Osteoblast (primary cell): ENCODE data around the gene TEX261. TPM values are rescaled to one million over a fixed set of nuclear protein-coding genes. Genes with fewer than 3 reads are reported as not detected.

ENCODE experiments used
- DNase-seq: peaks from one replicate; pipeline ENCODE4 v3.0.0; 2011; ENCODE audit warnings: low spot score, mixed read lengths; ENCODE audit not compliant: insufficient read length; ENCODE audit errors: missing footprints
- H2AFZ ChIP-seq: 2 replicates; pipeline ENCODE4 v1.6.0; 2011; ENCODE audit warnings: mild to moderate bottlenecking, low read length
- H3K27ac ChIP-seq: 2 replicates; pipeline ENCODE4 v1.5.1; 2011; ENCODE audit warnings: mild to moderate bottlenecking, low read depth, low read length, moderate library complexity
- H3K27me3 ChIP-seq: 2 replicates; pipeline ENCODE4 v1.6.0; 2012; ENCODE audit warnings: mild to moderate bottlenecking, control low read depth, inconsistent platforms, low read length, moderate library complexity; ENCODE audit not compliant: insufficient read depth
- H3K36me3 ChIP-seq: 2 replicates; pipeline ENCODE4 v1.5.1; 2011; ENCODE audit warnings: mild to moderate bottlenecking, low read length, control low read depth, moderate library complexity; ENCODE audit not compliant: insufficient read depth
- H3K4me1 ChIP-seq: 2 replicates; pipeline ENCODE4 v1.5.1; 2011; ENCODE audit warnings: mild to moderate bottlenecking, low read length, control low read depth, moderate library complexity; ENCODE audit not compliant: insufficient read depth
- H3K4me2 ChIP-seq: 2 replicates; pipeline ENCODE4 v1.6.0; 2011; ENCODE audit warnings: mild to moderate bottlenecking, low read length; ENCODE audit not compliant: insufficient read depth
- H3K4me3 ChIP-seq: fragments of 200-600 bp; sonication (generic); 3 replicates; pipeline ENCODE4 v1.5.1; 2012; ENCODE audit warnings: mild to moderate bottlenecking, low read length, inconsistent platforms; ENCODE audit not compliant: insufficient read depth
- H3K79me2 ChIP-seq: 2 replicates; pipeline ENCODE4 v1.6.0; 2012; ENCODE audit warnings: mild to moderate bottlenecking, low read length, control low read depth, inconsistent platforms; ENCODE audit not compliant: insufficient read depth
- H3K9me3 ChIP-seq: 2 replicates; pipeline ENCODE4 v1.5.1; 2011; ENCODE audit warnings: low read depth, low read length, control low read depth
- H4K20me1 ChIP-seq: 2 replicates; pipeline ENCODE4 v1.6.0; 2012; ENCODE audit warnings: mild to moderate bottlenecking, low read length, control low read depth; ENCODE audit not compliant: insufficient read depth
- total RNA-seq: library from RNA; depleted of rRNA; stranded (reverse); fragments of >200 nt; gene quantifications from 2 replicates; pipeline ENCODE4 v1.2.3, GENCODE V29; 2012
- TF ChIP-seq, protein P1 (sequence below): IDR thresholded peaks from 2 replicates; pipeline ENCODE4 v1.5.1; 2011; ENCODE audit warnings: mild to moderate bottlenecking, low read depth, low read length, moderate library complexity; ENCODE audit errors: extremely low read depth

Gene TEX261
- total RNA-seq, 1 donor = 30.0 TPM

DNA sequence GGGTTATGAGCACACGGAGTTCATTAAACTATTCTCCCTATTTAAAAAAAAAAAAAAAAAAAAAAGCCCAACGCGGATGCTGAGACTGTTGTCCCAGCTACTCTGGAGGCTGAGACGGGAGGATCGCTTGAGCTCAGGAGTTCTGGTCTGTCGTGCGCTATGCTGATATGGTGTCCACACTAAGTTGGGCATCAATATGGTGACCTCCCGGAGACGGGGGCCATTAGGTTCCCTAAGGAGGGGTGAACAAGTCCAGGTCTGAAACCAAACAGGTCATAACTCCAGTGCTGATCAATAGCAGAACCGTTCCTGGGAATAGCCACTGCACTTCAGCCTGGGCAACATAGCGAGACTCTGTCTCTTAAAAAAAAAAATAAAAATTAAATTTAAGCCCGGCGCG is 29.2 kb downstream of the TEX261 start:
- Histone ChIP-seq H4K20me1 (peaks cover 5% of the 10 kb centered on the region), H3K4me3 (peak overlapping the region; percentile 73), H3K27me3 (no peaks in the 10 kb centered on the region), H3K9me3 (no peaks in the 10 kb centered on the region), H3K27ac (no peak overlapping the region), H3K4me1 (peaks cover 6% of the 10 kb centered on the region), H2AFZ (no peak overlapping the region), H3K79me2 (no peaks in the 10 kb centered on the region), H3K36me3 (no peaks in the 10 kb centered on the region), H3K4me2 (peak overlapping the region; percentile 87)
- DNase-seq = no peak
- TF ChIP-seq, protein P1, sequence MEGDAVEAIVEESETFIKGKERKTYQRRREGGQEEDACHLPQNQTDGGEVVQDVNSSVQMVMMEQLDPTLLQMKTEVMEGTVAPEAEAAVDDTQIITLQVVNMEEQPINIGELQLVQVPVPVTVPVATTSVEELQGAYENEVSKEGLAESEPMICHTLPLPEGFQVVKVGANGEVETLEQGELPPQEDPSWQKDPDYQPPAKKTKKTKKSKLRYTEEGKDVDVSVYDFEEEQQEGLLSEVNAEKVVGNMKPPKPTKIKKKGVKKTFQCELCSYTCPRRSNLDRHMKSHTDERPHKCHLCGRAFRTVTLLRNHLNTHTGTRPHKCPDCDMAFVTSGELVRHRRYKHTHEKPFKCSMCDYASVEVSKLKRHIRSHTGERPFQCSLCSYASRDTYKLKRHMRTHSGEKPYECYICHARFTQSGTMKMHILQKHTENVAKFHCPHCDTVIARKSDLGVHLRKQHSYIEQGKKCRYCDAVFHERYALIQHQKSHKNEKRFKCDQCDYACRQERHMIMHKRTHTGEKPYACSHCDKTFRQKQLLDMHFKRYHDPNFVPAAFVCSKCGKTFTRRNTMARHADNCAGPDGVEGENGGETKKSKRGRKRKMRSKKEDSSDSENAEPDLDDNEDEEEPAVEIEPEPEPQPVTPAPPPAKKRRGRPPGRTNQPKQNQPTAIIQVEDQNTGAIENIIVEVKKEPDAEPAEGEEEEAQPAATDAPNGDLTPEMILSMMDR = no peak

DNA sequence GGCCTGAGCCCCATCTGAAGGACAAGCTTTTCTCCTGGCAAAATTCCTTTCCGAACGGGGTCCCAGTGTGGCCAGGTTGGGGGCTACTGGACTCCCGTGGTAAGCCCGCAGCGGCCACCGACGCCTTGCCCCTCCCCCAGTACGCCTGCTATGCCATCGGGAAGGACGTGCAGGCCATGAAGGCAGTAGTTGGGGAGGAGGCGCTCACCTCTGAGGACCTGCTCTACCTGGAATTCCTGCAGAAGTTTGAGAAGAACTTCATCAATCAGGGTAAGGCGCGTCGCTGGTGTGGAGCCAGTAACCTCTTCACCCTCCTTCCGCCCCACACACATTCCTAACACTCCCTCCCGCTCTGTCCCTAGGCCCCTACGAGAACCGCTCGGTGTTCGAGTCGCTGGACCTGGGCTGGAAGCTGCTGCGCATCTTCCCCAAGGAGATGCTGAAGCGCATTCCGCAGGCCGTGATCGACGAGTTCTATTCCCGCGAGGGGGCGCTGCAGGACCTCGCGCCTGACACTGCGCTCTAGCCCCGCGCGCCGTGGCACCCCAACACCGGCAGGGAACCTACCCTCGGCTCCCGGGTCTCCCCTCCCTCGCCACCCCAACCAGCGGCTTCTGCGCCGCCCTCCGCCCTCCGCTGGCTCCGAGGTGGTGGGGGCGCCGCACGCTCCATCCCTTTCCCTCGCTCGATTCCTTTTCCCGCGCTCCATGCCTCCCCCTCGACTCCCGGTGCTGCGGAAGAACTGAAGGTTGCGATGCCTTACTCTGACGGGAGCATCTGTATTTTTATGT is 29.9 kb downstream of the TEX261 start:
- no peaks in the 10 kb centered on the region for H3K79me2 ChIP-seq
- H3K9me3 ChIP-seq = no peaks in the 10 kb centered on the region
- peak overlapping the region; percentile 87 for H3K4me2 ChIP-seq
- no peak overlapping the region for H3K27ac ChIP-seq
- DNase-seq = peak; percentile 95
- no peaks in the 10 kb centered on the region for H3K36me3 ChIP-seq
- TF ChIP-seq, protein P1 = peak; percentile 65
- peak overlapping the region; percentile 68 for H2AFZ ChIP-seq
- H3K4me1 ChIP-seq = peaks cover 6% of the 10 kb centered on the region
- H3K27me3 ChIP-seq = no peaks in the 10 kb centered on the region
- H4K20me1 ChIP-seq = peaks cover 5% of the 10 kb centered on the region
- H3K4me3 ChIP-seq = peak overlapping the region; percentile 73

DNA sequence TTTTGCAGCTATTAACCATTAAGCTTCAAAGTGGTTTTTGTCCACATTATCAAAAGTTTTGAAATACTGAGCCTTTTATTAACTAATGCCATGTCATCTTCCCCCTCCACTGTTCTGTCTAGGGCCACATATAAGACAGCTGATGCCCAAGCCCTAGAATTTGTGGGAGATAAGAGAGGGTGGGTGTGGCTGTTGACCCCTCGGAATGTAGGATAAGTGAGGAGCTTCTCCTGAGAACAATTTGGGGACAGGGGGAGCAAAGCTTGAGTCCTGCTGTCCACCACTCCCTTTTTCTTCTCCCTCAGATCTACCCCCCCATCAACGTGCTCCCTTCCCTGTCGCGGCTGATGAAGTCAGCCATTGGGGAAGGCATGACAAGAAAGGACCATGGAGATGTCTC is 30.5 kb downstream of the TEX261 start:
- no peaks in the 10 kb centered on the region for H3K79me2 ChIP-seq
- no peak overlapping the region for H2AFZ ChIP-seq
- H3K4me3 ChIP-seq = no peak overlapping the region
- no peaks in the 10 kb centered on the region for H3K9me3 ChIP-seq
- no peak overlapping the region for H3K4me2 ChIP-seq
- H3K4me1 ChIP-seq = peaks cover 6% of the 10 kb centered on the region
- no peaks in the 10 kb centered on the region for H3K36me3 ChIP-seq
- H3K27me3 ChIP-seq = no peaks in the 10 kb centered on the region
- TF ChIP-seq, protein P1 = no peak
- peaks cover 5% of the 10 kb centered on the region for H4K20me1 ChIP-seq
- H3K27ac ChIP-seq = no peak overlapping the region
- peak; percentile 49 for DNase-seq

DNA sequence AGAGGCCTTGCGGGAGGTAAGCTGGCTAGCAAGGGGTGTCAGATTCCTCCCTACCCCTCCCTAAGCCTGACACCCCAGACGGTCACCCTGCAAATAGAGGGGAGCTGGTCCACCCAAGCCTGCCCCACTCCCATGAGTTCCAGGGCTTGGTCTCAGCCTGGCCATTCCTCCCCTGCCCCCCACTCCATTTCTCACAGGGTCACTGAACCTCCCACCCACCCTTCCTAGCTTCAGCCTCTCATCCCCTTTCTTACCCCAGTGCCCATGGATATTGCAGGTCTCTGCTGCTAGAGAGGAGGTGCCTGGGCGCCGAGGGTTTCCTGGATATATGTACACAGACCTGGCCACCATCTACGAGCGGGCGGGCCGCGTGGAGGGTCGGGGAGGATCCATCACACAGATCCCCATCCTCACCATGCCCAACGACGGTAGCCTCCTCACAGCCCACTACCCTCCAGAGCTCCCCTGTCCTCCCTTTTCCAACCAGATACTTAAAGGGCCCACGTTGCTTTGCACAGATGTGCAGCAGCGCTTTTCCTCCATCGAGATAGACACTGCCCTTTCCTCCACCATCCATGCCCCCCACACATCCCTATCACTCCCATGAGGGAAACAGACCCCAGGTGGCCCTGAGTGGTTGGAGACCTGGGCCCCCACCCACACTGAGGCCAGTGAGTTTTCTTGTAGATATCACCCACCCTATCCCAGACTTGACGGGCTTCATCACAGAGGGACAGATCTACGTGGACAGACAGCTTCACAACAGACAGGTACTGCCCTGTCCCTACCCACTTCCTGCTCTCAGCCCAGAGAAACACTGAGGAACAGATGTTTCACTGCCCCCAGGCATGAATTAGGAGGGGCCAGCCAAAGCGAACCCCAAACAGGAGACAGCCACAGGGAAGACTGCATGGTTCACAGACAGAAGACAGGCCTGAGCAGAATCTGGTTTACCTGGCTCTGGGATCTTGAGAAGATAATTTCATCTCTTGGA is 31.5 kb downstream of the TEX261 start:
- Histone ChIP-seq H3K36me3 (no peaks in the 10 kb centered on the region), H3K4me2 (no peak overlapping the region)

More for the DNA sequence above, 31.5 kb downstream of the TEX261 start:
- Histone ChIP-seq H3K4me1 (peaks cover 6% of the 10 kb centered on the region), H3K79me2 (no peaks in the 10 kb centered on the region), H3K27ac (no peak overlapping the region), H3K9me3 (no peaks in the 10 kb centered on the region), H3K27me3 (no peaks in the 10 kb centered on the region), H2AFZ (no peak overlapping the region), H4K20me1 (peaks cover 5% of the 10 kb centered on the region), H3K4me3 (no peak overlapping the region)
- TF ChIP-seq, protein P1 = no peak
- peak; percentile 11 for DNase-seq
